Measurements from ENCODE around the gene KCNS1. TPM values are rescaled to one million over a fixed set of nuclear protein-coding genes. Genes with fewer than 3 reads are reported as not detected.

KCNS1 gene
- total RNA-seq, 1 experiment from 2014 or later, result not detected

- no TSS peak for BruUV-seq (replicated peaks)
- H3K36me3 ChIP-seq (ENCODE audit: control insufficient read depth in 1 of 2, insufficient read depth in 2 of 2, low read length in 2 of 2), result peaks cover 0 to 6% of the 10 kb centered on the region in 2 experiments; a peak in 1 of 4 replicates
- H3K27me3 ChIP-seq (ENCODE audit: insufficient read depth, low read length), result no peaks in the 10 kb centered on the region
- H3K79me2 ChIP-seq (ENCODE audit: insufficient read depth, low read length), result no peaks in the 10 kb centered on the region
- no peaks in the 10 kb centered on the region for H3K9me3 ChIP-seq (ENCODE audit: control insufficient read depth in 1 of 2, insufficient read depth in 1 of 2, low read depth in 1 of 2, low read length in 2 of 2)
- H4K20me1 ChIP-seq (ENCODE audit: insufficient read depth), result no peaks in the 10 kb centered on the region
- H3K27ac ChIP-seq (ENCODE audit: low read depth, low read length), result no peak overlapping the region
- ChIA-PET CTCF (no interaction called here), RAD21 (ENCODE audit: low non-redundant PET in 1 of 2, low total read pairs in 2 of 2, uncharacterized antibody in 2 of 2, unreplicated experiment in 2 of 2) (no interaction called here), POLR2A (no interaction called here)
- no peak for TF ChIP-seq SIN3A (IDR thresholded peaks at IDR 0.05; ENCODE audit: low read depth)
- TF ChIP-seq, protein P1, sequence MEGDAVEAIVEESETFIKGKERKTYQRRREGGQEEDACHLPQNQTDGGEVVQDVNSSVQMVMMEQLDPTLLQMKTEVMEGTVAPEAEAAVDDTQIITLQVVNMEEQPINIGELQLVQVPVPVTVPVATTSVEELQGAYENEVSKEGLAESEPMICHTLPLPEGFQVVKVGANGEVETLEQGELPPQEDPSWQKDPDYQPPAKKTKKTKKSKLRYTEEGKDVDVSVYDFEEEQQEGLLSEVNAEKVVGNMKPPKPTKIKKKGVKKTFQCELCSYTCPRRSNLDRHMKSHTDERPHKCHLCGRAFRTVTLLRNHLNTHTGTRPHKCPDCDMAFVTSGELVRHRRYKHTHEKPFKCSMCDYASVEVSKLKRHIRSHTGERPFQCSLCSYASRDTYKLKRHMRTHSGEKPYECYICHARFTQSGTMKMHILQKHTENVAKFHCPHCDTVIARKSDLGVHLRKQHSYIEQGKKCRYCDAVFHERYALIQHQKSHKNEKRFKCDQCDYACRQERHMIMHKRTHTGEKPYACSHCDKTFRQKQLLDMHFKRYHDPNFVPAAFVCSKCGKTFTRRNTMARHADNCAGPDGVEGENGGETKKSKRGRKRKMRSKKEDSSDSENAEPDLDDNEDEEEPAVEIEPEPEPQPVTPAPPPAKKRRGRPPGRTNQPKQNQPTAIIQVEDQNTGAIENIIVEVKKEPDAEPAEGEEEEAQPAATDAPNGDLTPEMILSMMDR (IDR thresholded peaks at IDR 0.05 in 2 of 3, conservative IDR thresholded peaks at IDR 0.05 in 1 of 3; ENCODE audit: borderline replicate concordance in 1 of 3, insufficient read depth in 1 of 3, low read depth in 2 of 3, low read length in 2 of 3), result no peak
- no peak for TF ChIP-seq ZNF274 (IDR thresholded peaks at IDR 0.05; ENCODE audit: low read depth, low read length)
- no peak for TF ChIP-seq ZBTB33 (IDR thresholded peaks at IDR 0.05; ENCODE audit: extremely low read depth, insufficient replicate concordance, low read length)
- TF ChIP-seq, protein P2, sequence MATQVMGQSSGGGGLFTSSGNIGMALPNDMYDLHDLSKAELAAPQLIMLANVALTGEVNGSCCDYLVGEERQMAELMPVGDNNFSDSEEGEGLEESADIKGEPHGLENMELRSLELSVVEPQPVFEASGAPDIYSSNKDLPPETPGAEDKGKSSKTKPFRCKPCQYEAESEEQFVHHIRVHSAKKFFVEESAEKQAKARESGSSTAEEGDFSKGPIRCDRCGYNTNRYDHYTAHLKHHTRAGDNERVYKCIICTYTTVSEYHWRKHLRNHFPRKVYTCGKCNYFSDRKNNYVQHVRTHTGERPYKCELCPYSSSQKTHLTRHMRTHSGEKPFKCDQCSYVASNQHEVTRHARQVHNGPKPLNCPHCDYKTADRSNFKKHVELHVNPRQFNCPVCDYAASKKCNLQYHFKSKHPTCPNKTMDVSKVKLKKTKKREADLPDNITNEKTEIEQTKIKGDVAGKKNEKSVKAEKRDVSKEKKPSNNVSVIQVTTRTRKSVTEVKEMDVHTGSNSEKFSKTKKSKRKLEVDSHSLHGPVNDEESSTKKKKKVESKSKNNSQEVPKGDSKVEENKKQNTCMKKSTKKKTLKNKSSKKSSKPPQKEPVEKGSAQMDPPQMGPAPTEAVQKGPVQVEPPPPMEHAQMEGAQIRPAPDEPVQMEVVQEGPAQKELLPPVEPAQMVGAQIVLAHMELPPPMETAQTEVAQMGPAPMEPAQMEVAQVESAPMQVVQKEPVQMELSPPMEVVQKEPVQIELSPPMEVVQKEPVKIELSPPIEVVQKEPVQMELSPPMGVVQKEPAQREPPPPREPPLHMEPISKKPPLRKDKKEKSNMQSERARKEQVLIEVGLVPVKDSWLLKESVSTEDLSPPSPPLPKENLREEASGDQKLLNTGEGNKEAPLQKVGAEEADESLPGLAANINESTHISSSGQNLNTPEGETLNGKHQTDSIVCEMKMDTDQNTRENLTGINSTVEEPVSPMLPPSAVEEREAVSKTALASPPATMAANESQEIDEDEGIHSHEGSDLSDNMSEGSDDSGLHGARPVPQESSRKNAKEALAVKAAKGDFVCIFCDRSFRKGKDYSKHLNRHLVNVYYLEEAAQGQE (IDR thresholded peaks at IDR 0.05; ENCODE audit: low read depth), result no peak
- TF ChIP-seq TCF7L2 (IDR thresholded peaks at IDR 0.05; ENCODE audit: borderline replicate concordance, extremely low read depth, insufficient read depth, insufficient read length), result no peak
- TF ChIP-seq ELF1 (IDR thresholded peaks at IDR 0.05; ENCODE audit: borderline replicate concordance, low read depth), result no peak
- TF ChIP-seq EZH2 (IDR thresholded peaks at IDR 0.05), result no peak
- TF ChIP-seq ATF3 (IDR thresholded peaks at IDR 0.05), result no peak
- no peak for TF ChIP-seq CBX3 (IDR thresholded peaks at IDR 0.05; ENCODE audit: low read depth)
- TF ChIP-seq CEBPB (IDR thresholded peaks at IDR 0.05; ENCODE audit: low read depth), result 0 out of 2 replicates have a peak, but pooled peaks have one; percentile 21
- TF ChIP-seq FOSL1 (IDR thresholded peaks at IDR 0.05; ENCODE audit: low read depth), result peak; percentile 25; the same call in 1 of the 2 replicates
- no peak overlapping the region for H3K4me3 ChIP-seq (replicated peaks in 1 of 2; ENCODE audit: low read depth in 1 of 2, low read length in 2 of 2)
- intact Hi-C loops (cut with micrococcal nuclease), result no loop called here
- no peak for ATAC-seq
- no peak overlapping the region for H3K4me2 ChIP-seq (ENCODE audit: low read length)
- no peak for DNase-seq (ENCODE audit: low read depth, low spot score)
- no peaks in the 10 kb centered on the region for H3K9me2 ChIP-seq (ENCODE audit: insufficient read depth)
- H3K9ac ChIP-seq (ENCODE audit: low read length), result no peak overlapping the region
- peaks cover 0 to 8% of the 10 kb centered on the region in 2 experiments; a peak in 2 of 4 replicates for H3K4me1 ChIP-seq (ENCODE audit: control insufficient read depth in 1 of 2, insufficient read depth in 2 of 2, low read length in 2 of 2)
- no peak overlapping the region for H2AFZ ChIP-seq (ENCODE audit: low read depth, low read length, poor library complexity, severe bottlenecking)
Measured at GRCh38 chr20:45059022-45059728, 41.8 kb downstream of the KCNS1 start.

All from HCT116 (cell line).